IPS DF 6.9 (cell line): ENCODE data around the gene DIPK1C.

Experiments used
- DNase-seq: peaks from one replicate; pipeline ENCODE4 v3.0.0-alpha.2; 2013; ENCODE audit warnings: low read depth, low spot score
- H3K27ac ChIP-seq: one replicate; pipeline ENCODE4 v1.5.1; 2013; ENCODE audit warnings: low read length, control low read depth
- H3K27me3 ChIP-seq: 2 replicates; pipeline ENCODE4 v1.6.1; 2013; ENCODE audit warnings: mild to moderate bottlenecking, low read length; ENCODE audit not compliant: control insufficient read depth, insufficient read depth
- H3K36me3 ChIP-seq: 2 replicates; pipeline ENCODE4 v1.6.1; 2013; ENCODE audit warnings: low read length; ENCODE audit not compliant: control insufficient read depth, insufficient read depth
- H3K4me1 ChIP-seq: 2 replicates; pipeline ENCODE4 v1.6.1; 2013; ENCODE audit warnings: low read length; ENCODE audit not compliant: control insufficient read depth, insufficient read depth
- H3K4me3 ChIP-seq: 2 replicates; pipeline ENCODE4 v1.5.1; 2013; ENCODE audit warnings: mild to moderate bottlenecking, low read length
- H3K9me3 ChIP-seq: 2 replicates; pipeline ENCODE4 v1.6.1; 2013; ENCODE audit warnings: low read length, inconsistent platforms; ENCODE audit not compliant: control insufficient read depth, insufficient read depth
- whole genome bisulfite sequencing: extraction: QIAGEN DNeasy Blood & Tissue Kit; methylation state at CpG from one replicate; pipeline ENCODE4 v1.1.7; 2013; ENCODE audit warnings: mixed read lengths, missing lambda C conversion rate; ENCODE audit not compliant: insufficient read length, insufficient coverage; 5-methylcytosine and 5-hydroxymethylcytosine counted together

Gene DIPK1C

DNA sequence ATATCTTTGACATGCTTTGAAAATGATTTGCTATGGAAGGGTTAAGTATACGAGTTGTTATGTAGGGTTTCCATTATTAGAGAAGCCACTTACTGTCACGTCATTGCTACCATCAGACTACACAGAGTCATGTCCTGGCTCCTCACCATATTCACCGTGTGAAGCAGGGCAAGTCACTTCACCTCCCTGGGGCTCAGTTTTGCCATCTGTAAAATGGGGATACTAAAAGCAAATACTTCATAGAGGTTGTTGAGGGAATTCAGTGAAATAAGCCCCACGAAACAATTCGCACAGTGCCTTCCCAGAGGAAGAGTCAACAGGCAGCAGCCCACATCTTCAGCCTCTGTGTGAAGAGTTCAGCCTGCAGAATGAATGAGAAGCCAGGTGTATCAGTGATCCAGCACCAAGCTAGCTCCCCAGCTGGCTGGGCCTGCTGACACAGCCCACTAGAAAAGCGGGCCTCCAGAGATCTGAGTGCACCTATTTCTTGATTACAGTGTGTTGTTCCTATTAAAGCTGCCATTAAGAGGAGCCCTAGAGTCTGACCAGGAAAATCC is 3.4 kb downstream of the DIPK1C start:
- Histone ChIP-seq H3K27me3 (peaks cover 24% of the 10 kb centered on the region), H3K36me3 (no peaks in the 10 kb centered on the region; the same call in 1 of the 2 replicates), H3K4me3 (no peak overlapping the region), H3K27ac (no peak overlapping the region), H3K9me3 (no peaks in the 10 kb centered on the region), H3K4me1 (no peaks in the 10 kb centered on the region)
- no peak for DNase-seq
- no CpG with 5 or more reads among the region's 6 CpGs for WGBS

DNA sequence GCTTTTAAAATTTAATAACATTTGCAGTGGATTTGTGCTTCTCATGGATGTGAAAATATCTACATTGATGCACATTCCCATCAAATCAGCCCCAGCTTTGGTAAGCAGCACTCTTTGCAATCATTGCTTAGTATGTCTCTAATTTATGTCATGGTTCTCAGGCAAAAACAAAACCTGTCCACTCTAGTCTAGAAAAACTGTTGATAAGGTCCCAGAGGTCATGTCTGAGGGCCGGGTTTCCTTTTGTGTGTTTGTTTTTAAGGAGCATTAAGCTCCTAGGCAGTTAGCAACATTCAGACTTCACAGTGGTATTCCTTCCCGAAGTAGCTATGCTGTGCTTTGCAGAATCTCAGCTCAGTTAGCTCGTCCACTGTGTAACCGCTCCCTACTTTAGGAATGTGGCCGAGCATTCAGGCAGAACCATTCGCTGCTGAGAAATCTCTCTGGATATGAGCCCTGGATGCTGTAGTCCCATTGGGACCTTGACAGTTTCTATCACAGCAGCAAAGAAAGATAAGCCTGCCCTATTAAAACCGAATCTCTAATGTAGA is 4.0 kb downstream of the DIPK1C start:
- WGBS: no CpG with 5 or more reads among the region's 7 CpGs
- DNase-seq: no peak
- Histone ChIP-seq H3K27me3 (peaks cover 20% of the 10 kb centered on the region), H3K4me1 (no peaks in the 10 kb centered on the region), H3K4me3 (no peak overlapping the region), H3K9me3 (no peaks in the 10 kb centered on the region), H3K36me3 (no peaks in the 10 kb centered on the region; the same call in 1 of the 2 replicates), H3K27ac (no peak overlapping the region)

DNA sequence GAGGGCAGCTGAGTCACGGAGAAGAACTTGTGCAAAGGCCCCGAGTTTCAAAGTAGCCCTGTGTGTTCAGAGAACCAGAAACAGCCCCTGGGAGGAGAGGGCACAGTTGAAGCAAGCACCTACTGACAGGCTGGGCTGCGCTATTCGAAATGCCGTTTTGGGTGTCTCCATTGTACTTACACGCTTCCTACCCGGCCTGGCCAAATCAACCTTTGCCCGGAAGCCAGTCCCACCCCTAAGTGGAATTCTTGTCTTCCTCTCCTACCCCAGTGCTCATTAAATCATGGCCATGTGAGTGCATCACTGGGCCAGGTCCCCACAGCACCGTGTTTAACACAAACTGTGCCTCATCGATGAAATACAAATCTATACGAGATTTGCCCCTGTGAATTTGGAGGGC is 6.0 kb downstream of the DIPK1C start:
- Histone ChIP-seq H3K36me3 (no peaks in the 10 kb centered on the region), H3K4me3 (no peak overlapping the region), H3K27me3 (peaks cover 5% of the 10 kb centered on the region), H3K9me3 (no peaks in the 10 kb centered on the region), H3K4me1 (no peaks in the 10 kb centered on the region), H3K27ac (no peak overlapping the region)
- no peak for DNase-seq
- WGBS: no CpG with 5 or more reads among the region's 11 CpGs

DNA sequence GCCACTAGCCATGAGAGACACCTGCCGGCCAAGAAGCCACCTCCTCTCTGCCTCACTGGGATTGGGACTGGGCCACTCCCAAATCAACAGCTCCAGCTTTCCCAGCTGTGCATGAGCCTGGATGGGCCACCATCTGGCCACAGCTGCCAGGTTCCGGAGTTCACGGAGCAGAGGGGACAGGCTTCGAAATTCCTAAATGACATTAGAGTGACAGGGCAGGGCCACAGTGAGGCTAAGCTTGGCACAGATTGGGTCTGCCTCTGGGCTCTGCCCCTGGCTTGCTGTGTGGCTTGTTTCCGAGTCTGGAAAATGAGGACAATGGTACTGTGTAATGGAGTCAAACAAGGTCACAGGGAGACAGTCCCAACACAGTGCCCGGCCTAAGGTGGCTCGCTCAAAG is 6.5 kb downstream of the DIPK1C start:
- Histone ChIP-seq H3K27ac (no peak overlapping the region), H3K4me3 (no peak overlapping the region), H3K27me3 (peaks cover 2% of the 10 kb centered on the region; the same call in 1 of the 2 replicates), H3K9me3 (no peaks in the 10 kb centered on the region), H3K4me1 (no peaks in the 10 kb centered on the region), H3K36me3 (no peaks in the 10 kb centered on the region)
- WGBS: no CpG with 5 or more reads among the region's 7 CpGs
- no peak for DNase-seq

DNA sequence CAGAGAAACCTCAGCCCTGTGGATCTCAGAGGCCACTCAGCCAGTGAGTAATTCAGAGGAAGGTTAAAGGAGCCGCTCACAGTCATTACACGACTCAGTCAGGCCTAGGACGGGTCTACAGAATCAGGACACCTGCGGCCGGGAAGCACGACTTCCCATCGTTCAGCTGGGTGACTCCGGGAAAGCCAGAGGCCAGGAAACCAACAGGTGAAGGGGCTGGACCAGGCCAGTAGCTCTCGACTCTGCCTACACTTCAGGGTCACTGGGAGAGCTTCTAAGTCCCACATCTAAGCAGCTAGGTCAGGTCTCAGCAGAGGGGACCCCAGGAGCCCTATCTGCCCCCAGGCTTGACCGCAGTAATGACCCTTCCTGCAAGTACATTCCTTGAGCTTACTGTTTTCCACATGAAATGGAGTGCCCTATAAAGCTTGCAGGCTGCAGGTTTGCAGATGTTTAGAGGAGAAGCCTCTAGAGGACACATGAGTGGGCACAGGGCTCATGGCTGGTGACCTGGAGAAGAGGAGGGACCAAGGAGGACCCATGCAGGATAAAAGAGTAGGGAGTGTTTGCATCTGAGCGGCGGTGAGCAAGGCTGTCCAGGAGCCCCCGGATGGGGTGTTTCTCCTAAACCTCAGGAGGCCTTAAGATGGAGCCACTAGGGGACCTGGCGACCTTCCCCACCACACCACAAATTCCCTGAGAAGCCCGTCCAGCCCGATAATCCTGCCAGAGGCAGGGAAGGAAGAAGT is 9.5 kb downstream of the DIPK1C start:
- DNase-seq: no peak
- H3K27ac ChIP-seq: no peak overlapping the region
- WGBS: no CpG with 5 or more reads among the region's 16 CpGs
- no peaks in the 10 kb centered on the region for H3K36me3 ChIP-seq
- H3K4me3 ChIP-seq: no peak overlapping the region
- no peaks in the 10 kb centered on the region for H3K4me1 ChIP-seq
- no peaks in the 10 kb centered on the region for H3K9me3 ChIP-seq
- H3K27me3 ChIP-seq: no peaks in the 10 kb centered on the region

DNA sequence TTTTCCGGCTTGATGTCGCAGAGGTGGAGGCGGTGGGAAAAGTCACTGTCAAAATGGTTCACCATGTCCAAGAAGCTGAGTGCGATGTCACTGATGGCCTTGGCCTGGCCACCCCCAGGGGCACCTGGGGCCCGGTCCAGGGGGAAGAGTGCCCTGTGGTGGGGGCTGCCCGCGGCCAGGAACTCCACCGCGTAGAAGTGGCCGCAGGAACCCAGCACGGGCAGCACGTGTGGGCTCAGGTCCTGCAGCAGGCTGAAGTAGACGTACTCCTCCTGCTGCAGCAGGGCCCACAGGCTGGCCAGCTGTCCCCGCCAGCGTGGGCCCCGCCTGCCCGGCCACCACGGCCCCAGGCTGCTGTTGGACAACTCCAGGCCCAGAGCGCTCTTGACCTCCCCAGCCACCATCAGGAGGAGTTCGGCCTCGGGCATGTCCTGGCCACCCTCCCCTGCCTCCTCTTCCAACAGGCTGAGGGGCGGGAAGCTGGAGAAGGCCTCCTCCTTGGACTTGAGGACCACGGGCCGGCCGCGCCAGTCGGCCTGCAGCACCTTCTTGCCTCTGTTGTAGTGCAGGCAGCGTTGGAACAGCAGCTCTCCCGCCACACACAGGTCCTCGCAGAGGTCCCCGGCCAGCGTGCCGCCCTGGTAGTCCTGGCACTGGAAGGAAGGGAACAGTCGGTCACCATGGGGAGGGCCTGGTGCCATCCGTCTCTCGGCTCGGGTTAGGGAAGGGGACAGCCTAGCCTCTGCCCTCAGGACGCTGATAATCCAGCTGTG is 10.3 kb downstream of the DIPK1C start:
- Histone ChIP-seq H3K27me3 (no peaks in the 10 kb centered on the region), H3K27ac (no peak overlapping the region)
- no peak for DNase-seq

DNA sequence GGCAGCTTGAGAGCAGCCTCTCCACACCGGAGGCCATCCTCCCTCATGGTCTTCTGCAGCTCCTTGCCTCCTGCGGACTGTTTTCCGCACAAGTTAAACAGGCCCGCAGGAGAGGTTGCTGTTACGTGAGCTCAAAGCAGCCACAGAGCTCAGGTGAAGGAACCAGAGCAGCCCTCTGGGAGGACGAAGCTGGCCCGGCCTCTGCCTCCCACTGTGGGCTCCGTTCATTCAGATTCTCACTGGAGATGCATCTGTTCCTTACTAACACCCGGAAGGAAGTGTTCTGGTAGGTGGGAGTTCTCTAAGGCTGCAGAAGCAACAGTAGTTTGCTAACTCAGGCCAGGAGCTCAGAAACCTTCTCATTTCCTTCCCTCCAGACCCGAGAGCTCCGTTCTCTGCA is 10.9 kb downstream of the DIPK1C start:
- DNase-seq: no peak
- Histone ChIP-seq H3K27me3 (no peaks in the 10 kb centered on the region), H3K4me3 (no peak overlapping the region), H3K9me3 (no peaks in the 10 kb centered on the region), H3K36me3 (no peaks in the 10 kb centered on the region), H3K4me1 (no peaks in the 10 kb centered on the region), H3K27ac (no peak overlapping the region)
- no CpG with 5 or more reads among the region's 11 CpGs for WGBS

More for the DNA sequence above, 10.3 kb downstream of the DIPK1C start:
- WGBS: no CpG with 5 or more reads among the region's 38 CpGs
- H3K36me3 ChIP-seq: no peaks in the 10 kb centered on the region
- no peaks in the 10 kb centered on the region for H3K9me3 ChIP-seq
- no peaks in the 10 kb centered on the region for H3K4me1 ChIP-seq
- H3K4me3 ChIP-seq: no peak overlapping the region

DNA sequence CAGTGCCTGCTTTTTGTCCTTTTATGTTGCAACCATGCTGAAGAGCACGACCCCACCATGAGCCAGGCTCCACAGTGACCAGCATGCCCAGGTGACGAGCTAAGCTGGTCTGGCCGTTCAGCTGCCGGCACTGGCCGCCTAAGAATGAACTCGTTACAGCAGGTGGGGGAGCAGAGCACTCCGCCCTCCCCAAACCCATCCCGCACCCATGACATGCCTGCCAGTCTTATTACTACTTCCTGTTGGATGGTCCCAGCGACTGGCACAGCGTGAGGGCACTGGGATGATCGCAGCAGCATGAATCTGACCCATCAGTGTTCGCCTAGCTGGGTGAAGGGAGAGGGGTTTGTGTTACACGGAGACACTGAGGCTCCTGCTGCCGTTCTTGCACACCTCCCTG is 11.5 kb downstream of the DIPK1C start:
- Histone ChIP-seq H3K27ac (no peak overlapping the region), H3K27me3 (no peaks in the 10 kb centered on the region), H3K4me3 (no peak overlapping the region), H3K9me3 (no peaks in the 10 kb centered on the region), H3K4me1 (no peaks in the 10 kb centered on the region), H3K36me3 (no peaks in the 10 kb centered on the region)
- no CpG with 5 or more reads among the region's 14 CpGs for WGBS
- DNase-seq: no peak

DNA sequence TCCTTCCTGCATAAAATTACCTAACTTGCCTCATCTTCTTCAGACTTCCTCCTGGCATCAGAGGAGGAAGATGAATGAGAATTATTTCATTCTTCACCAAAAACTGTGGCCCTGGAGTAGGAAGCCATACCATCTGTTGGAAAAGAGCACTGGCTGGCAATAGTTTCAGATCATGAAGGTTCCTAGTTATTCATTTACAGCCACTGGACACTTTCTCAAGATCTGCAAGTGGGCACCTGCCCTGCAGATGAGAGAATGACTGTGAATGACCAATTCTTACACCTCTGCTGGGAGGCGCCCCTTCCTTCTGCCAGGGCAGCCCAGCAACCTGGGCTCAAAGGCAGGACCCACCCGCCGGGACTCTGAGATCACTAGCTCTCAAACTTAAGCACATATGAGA is 13.0 kb downstream of the DIPK1C start:
- no peaks in the 10 kb centered on the region for H3K4me1 ChIP-seq
- no peaks in the 10 kb centered on the region for H3K9me3 ChIP-seq
- no peak overlapping the region for H3K27ac ChIP-seq
- no peaks in the 10 kb centered on the region for H3K36me3 ChIP-seq
- no peak for DNase-seq
- whole genome bisulfite sequencing: no CpG with 5 or more reads among the region's 3 CpGs
- H3K4me3 ChIP-seq: no peak overlapping the region
- H3K27me3 ChIP-seq: no peaks in the 10 kb centered on the region

DNA sequence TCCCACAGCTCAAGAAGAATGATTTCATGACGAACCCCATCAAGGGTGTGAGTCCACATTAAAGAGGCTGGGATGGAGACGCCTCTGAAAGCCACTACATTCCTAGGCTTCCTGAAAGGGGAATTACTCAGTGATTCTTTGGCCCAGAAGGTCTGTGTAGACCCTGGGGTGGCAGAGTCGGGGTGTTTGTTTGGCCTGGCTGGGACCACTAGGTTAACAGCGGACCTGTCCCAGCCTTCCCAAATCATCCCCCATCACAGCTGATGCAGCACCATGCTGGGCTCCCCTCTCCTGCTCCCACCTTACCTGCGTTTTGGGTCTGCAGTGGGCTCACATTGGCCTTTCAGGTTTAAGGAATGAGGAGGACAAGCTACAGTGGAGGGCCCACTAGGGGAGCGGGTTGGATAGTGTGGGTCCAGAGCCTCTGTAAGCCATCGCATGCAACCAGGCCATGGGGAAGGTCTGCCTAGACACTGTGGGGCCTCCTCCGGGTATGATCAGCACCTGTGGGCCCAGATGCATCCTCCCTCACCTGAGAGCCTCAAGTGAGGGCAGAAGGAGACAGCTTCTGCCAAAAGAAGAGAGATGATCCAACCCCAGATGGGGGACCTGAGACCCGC is 16.2 kb downstream of the DIPK1C start:
- H3K4me3 ChIP-seq: no peak overlapping the region
- H3K27ac ChIP-seq: no peak overlapping the region
- no peaks in the 10 kb centered on the region for H3K4me1 ChIP-seq
- no peaks in the 10 kb centered on the region for H3K27me3 ChIP-seq
- no peaks in the 10 kb centered on the region for H3K9me3 ChIP-seq
- WGBS: no CpG with 5 or more reads among the region's 9 CpGs
- H3K36me3 ChIP-seq: no peaks in the 10 kb centered on the region
- no peak for DNase-seq
